ENCODE data around the gene ACAP2.
A peak's percentile ranks its signal among the peaks of the same experiment; 100 is the strongest.

The ACAP2 gene

DNA sequence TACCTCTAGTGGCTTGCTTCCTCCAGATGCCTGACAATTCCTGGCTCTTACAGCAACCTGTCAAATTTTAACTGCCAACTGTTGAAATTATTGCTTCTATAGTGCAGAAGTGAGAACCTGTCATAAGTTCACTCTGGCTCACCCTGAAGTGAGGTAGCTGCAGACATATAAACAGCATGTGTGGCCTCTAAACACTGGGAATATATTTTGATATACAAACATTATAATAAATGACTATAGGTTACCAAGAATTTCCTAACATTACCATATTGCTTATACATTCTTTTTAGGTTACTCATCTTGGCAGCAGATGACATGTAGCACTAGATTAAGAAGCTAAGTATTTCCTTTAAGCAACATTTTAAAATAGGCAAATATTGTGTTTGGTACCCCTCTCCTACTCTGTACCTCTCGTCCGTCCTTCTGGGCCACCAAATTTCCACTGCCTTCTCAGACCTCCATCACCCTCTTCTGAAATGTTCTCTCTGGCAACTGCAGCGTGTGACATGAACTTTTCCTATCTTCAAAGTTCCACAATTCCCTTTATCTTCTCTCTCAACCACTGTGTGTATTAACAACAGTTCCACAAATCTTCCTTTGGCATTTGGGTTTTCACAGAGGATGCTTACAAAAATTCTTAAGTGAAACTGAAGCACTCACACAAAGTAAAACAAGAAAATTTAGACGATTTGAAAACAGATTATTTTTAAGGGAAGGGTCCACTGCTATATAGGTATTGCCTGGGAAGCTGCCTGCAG is 156.5 kb downstream of the ACAP2 start:
- DNase-seq = no peak

DNA sequence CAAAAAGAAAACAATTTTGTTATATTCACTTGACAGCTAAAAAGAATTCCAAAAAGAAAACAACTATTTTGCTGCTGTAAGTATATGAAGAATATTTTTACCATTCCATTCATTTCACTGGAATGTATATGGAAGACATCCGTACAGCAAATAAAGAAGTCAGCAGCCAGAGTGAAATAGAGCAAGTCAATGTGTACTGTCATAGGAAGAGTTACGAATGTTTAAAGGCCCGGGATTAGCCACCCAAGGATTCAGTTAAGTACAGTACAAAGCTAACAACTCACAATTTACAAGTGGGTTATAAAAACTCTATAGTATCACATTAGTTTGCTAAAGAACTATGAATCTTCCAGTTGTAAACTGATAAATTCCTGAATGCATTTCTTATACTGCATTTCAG is 157.4 kb downstream of the ACAP2 start:
- no peak for DNase-seq

DNA sequence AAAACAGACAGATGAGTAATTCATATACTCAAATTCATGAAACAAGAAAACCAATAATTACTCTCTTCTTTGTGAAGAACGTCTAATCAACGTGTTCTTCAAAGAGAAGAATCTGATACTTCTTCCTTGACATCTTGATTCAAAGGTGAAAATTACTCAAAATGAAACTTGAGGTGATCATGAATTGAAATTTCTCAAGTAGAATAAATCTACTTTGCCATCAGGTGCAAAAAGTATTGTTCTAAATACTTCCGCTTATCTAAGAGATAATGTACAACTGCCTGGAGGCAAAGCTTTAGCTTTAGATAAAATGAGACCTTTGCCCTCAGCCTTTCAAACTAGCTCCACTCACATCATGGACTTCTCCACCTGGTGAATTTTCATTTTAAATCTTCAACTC is 158.0 kb downstream of the ACAP2 start:
- no peak for DNase-seq

DNA sequence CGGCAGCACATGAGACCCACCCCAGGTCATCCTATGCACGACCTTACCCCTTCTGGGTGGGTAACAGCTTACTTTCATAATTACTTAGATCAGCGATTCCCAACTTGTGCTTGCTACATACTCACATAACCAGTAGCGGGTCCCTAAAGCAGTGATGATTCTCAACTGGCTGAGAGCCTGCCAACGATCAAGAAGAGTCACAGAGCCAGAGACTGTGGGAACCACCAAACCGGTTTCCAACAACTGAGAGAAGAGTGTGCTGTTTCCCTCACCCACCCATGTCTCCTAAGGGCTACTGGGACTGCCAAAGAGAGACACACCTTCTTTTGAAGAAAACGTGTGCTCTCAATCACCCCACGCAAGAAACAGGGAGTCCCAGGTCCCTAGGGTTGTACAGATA is 159.9 kb downstream of the ACAP2 start:
- DNase-seq = no peak

DNA sequence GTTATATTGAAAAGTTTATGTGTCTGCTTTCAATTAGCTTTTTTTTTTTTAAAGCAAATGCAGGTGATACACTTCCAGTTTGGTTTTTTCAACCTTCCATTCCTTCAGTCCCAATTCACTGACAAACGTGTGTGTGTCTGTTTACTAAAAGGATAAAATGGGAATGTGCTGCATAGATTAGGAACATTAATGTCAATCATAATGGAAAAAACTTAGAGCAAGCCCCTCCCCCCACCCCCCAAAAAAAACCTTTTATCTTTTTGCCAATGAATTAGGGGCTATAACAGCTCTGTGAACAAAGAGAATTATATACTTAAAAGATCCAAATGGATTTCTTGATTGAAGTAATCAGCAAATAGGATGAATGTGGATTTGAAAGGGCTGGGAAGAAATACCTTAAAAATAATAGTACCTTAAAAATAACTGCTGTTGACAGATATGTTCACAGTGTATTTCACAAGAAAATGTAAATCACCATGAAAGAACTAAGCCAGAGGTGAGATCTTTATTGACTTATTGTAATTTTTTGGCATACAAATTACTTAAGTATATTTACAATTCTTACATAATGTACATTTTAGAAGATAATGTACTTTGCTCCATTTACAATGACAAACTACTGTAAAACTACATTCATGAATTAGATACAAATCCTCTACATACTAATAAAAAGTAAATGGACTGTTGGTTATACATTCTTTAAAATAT is 168.4 kb downstream of the ACAP2 start:
- DNase-seq = no peak

DNA sequence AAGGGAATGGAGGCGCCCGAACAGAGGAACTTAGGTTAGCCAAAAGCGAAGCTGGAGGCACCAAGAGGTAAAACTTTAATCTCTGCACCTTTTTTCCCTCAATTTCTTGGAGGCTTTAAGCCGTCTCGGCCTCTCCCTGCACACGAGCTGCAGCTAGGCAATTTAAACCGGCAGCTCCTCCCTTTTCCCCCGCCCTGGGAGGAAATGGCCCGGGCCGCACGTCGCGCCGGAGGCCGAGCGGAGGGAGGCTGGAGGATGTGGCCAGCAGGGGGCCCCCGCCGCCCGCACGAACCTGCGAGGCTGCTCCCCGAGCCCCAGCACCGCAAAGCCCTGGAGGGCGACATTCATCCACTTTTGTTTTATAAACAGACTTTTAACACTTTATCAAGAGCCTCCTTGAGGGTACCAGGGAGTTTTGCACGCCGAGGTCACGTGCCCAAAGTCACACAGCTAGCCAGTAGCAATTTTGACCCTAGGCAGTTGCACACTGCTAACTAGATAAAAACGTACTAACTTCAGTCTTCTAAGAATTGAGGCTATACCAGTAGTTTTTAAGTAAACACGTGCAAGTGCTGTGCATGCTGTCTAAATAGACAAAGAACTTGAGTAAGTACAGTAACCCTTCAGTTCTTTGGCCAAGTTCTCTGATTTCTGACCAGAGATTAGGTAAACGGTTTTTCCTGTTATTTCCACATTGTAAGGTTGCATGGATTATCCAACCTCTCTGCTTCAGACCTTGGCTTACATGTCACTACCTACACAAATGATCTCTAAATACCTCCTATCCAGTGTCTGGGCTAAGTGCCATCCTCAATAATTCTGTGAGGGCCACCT is 171.2 kb downstream of the ACAP2 start:
- DNase-seq = peak; percentile 85 to 94 (median 94)

DNA sequence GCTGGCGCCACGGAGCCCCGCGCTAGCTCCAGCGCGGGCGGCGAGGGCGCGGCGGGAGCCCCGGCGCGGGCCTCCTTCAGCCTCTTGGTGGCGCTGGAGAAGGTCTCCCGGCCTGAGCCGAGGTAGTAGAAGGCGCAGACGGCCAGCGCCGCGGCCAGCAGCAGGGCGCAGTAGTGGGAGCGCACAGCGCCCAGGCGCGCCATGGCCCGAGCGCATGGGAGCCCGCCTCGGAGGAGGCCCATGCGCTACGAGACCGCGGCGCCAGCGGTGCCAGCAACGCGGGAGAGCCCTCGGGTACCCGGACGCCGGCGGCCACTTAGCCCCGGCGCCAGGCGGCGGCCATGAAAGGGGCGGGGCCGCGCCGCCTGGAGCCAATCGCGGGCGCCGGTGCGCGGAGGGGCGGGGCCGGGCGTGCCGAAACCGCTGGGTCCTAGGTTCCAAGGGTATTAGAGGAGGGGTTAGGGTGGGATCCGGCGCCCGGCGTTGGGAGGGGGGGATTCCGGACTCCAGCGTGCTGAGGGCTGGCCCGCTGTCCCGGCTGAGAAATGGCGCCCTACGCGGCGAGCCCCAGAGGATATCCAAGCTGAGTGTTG is 171.9 kb downstream of the ACAP2 start, which contains the start of gene XXYLT1:
XXYLT1 (minus strand) TSS at position 343 of the 593 bp plus-strand sequence; CDS start at position 242, 101 bp downstream.
- DNase-seq = peak; percentile 87 to 99 (median 96)

DNA sequence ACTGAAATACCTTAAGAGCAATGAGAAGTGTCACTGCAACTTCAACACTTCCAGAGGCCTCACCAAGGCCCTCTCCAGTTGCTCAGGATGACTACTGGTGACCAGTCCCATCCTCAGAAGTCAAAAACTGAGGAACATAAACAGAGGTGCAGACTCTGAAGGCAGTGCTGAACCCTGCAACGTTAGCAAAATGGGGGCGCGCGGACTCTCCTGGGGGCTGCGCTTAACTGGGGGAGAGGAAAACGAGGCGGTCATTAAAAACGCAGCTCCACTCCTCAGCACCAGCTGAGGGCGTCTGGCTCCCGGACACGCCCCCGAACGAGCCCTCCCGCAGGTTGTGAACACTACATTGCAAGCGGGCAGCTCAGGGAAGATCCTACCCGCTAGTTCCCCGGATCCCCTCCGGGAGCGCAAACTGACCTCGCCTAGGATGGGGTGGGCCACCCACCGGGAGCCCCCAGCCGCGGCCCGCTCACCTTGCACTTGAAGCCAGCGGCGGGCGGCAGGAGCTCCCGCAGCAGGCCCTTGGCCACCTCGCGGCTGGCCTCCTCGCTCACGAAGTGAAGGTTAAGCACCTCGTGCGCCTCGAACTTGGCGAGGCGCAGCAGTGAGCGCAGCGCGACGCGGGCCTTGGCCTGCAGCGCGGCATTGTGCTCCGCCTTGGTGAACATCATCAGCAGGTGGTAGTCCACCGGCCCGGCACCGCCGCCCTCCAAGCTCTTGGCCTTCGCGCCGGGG is 172.6 kb downstream of the ACAP2 start:
- peak; percentile 63 to 95 (median 92) for DNase-seq

DNA sequence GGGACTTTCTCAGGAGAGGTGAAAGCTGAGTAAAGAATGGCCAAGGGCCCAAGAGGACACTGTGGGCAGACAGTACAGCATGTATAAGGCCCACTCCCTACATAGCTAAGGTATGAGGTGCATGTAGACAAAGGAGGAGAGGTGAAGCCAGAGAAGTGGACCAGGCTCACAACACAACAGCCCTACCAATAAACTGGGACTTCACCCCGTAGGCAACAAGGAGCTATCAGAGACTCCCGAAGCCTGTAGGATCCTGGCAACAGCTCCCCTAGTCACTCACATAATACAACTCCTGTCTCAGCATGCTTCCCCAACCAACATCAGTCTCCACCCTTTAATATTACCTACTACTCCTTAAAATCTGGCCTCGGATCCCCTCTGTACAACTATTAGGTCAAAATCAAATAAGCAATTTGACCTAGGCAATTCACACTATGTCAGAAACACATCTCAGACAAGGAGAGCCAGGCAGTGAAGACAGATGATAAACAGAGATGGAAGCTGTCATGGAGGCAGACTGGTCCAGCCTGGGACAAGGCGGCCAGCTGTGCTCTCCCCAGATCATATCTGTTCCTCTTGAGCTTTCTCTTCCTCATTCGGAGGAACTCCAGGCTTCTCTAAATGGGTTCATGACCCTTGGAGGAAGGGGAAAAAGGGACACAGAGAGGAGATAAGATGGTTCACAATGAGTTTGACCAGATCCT is 173.3 kb downstream of the ACAP2 start:
- no peak for DNase-seq

DNA sequence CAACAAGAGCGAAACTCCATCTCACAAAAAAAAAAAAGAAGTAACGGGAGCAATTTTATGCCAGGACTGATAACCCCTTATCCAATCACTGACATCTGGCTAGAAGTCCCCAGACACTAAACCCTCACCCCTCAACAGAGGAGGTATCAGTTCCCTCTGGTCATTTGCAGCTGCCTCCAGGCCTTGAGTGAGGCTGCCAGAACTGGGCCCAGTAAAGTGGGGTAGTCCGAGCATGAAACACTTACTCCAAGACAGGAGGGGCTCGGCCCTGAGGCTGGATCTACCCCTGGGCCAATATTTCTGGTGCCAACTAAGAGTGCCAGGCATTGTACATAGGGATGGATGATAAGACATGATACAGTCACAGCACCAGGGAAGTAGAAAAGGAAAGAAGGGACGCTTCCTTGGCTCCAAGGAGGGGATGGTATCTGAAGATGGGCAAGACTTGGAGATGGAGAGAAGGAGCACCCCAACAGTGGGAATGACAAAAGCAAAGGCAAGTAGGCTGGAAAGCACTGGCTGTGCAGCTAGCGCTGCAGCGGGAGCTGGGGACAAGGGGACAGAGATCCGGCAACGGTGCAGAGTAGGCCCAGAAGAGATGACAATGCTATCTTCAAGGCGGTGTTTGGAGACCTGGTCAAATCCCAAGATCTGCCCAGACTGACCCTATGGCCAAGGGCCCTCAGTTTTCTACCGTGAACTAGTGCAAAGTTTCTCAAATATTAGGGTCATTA is 174.1 kb downstream of the ACAP2 start:
- DNase-seq = no peak

DNA sequence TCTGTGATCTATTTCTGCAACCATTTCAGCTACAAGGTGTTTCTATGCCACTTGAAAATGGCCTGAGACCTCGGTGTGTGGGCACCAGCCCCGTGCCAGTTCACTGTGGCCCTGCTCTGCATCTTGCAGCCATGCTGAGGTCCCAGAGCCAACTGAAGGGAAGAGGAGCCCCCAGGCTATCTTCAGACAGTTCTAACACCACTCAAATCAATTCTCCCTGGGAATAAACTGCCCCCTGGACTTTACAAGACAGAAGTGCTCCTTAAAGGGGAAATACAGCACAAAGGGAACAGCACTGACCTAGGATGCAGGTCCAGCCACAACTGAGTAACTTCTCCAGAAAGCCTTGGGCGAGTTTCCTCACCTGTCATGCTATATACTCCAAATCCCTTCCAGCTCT is 175.7 kb downstream of the ACAP2 start:
- DNase-seq = no peak

DNA sequence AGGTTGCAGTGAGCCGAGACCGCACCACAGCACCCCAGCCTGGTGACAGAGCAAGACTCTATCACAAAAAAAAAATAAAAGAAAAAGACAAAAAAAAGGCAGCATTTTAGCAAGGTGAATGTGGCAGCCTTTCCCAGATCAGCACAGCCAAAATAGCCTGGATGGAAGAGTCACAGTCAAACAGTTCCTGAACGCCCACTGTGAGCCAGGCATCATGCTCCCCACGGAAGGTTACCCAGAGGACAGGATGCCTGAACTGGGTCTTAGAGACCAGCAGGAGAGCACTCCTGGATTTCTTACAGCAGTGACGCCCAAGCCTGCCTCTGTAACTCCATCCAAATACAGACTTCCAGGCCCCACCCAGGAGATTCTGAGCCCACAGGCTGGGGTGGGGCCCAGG is 176.4 kb downstream of the ACAP2 start:
- DNase-seq = no peak

DNA sequence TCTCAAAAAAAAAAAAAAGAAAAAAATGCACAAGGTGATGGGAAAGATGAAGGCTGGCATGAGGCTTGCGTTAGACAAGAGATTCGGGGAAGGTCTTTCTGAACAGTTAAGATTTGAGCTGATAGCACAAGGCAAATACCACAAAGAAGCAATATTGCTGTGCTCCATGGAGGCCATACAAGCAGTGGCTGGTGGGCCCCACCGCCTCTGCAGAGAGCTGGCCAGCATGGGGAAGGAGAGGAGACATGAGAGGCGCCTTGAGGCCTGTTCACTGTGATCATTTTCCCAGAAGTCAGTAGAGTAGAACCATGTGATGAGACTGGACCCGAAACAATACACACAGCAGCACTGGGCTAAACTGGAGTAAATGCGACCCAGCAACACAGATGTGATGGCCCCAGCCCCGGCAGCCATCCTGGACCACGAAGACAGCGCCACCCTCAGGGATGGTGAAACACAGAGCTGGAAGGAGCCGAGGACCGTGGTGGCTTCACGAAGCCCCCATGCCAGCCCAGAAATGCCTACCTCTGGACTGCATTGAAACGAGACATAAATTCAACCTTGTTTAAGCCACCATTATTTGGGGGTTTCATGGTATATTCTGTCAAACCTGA is 177.3 kb downstream of the ACAP2 start:
- no peak for DNase-seq

DNA sequence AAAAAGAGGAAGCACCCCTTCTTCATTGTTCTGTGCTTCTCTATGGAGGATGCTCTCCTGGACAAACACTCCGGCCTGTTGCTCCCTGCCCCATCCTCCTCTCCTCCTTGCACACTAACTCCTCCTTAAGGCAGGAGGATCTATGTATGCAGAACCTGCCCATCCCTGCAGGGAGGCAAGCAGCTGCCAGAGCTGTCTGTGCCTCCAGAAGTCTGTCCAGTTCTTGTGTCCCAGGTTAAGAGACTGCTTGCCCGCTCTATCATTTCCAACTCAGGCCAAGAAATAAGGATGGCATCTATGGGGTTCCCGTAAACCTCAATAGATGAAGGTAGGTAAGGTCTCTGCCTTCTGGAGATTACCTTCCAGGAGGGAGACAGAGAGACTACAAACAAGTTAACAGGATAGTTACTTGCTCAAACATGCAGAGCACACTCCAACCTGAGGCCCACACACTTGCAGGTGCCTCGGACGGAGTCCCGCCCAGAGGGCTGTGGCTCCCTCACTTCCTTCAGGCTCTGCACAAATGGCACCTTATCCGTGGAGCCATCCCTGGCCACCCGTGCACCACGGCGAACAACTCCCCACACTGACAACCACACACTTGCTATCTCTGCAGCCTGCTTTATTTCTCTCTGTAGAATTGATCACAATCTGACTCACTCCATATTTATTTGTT is 178.8 kb downstream of the ACAP2 start:
- no peak for DNase-seq

DNA sequence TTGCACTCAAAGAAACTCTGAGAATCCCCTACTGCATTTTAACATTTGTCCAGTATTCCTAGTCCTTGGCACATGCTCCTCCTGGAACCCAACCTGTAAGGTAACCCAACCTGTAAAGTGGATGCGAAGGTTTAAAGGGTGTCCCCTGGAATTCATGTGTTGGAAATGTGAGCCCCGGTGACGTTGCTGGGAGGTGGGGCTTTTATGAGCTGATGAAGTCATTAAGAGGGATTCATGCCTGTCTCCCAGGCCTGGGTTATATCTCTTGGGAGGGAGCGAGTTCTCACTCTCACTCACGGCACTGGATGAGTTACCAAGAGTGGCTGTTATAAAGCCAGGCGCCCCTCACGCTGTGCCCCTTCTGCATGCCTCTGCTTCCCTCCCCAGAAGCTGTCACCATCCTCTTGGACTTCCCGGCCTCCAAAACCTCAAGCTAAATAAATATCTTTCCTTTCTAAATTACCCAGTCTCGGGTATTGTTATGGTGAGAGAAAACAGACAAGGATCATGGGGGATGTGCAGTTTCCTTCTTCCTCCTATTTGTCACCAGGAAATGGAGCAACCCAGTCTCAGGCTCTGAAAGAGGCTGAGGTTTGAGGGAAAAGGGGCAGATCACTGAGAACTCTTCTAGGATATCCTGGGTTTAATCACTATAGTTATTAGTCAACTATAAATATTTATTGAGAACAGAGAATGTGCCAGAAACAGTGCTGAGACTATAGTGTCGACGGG is 179.5 kb downstream of the ACAP2 start:
- no peak for DNase-seq

DNA sequence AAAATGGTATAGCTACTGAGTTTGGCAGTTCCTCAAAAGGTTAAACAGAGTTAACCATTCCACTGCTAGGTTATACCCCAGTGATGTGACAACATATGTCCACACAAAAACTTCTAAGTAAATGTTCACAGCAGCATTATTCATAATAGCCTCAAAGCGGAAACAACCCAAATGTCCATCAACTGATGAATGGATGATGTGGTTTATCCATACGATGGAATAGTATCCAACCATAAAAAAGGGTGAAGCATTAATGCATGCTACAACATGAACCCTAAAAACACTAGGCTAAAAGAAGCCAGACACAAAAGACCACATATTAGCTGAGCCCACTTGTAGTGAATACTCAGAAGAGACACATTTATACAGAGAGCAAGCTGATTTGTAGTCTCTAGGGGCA is 180.9 kb downstream of the ACAP2 start:
- DNase-seq = no peak

DNA sequence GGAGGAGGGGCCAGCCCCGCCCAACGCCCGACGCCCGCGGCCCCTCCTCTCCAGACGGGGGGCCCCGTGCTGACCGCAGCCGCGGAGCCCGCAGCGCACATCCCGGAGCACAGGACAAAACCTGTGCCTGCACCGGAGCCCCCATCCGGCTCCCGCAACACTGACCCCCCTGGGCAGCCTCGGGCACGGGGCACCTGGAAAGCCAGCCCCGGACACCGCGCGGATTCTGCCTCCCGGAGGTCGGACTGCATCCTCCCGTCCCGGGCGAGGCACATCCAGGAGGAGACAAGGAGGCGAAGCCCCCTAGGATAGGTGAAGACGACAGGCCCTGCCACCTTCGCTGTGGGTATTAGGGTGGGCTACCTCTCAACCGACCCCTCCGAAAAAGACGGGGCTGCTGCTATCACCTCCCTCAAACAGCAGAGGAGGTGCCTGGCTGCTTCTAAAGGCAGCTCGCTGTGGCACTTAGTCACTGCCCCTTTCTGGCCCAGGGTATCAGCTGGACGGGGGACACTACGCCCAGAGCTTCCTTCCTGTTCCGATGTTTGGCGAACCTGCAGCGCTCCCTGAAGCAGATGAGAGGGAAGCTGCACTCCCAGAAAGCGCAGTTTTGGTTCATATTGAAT is 182.4 kb downstream of the ACAP2 start:
- peak; percentile 58 to 80 (median 72) for DNase-seq

DNA sequence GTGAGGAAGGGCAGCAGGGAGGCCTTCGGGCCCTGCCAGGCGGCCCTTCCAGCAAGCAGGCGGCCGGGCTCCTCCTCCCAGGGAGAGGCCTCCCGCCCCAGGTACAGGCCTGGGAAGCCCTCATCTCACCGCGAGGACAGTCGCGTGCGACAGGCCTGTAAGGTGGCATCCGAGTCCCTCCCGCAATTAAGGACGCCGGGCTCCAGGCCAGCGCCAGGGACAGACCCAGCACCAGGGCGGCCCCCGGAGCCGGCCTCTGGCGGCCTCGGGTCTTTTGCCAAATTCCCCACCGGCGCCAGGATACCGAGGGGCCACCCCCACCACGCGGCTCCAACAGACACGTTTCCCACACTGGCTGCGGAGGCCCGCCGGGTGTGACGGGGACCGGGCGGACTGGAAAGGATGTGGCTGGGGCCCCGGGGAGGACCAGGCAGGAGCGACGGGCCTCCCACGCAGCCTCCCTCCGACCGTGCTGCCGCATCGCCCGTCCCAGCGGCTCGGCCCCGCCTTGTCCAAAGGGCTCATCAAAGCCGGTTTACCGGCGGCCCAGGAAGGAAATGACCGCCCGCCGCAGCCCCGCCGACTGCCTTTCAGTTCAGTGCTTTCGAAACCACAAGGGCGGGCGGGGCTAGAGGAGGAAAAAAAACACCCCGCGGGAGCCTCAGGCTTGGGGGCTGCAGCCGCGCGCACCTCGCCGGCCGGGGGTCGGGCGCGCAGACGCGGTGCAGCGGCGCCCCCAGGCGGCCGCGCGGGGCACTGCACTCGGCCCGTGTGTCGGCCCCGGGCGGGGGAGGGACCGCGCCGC is 183.1 kb downstream of the ACAP2 start:
- DNase-seq = peak; percentile 82 to 94 (median 89)

Measured in NCI-H1417 (cell line).